HG03139 (cell line): ENCODE measurements around the gene PRKACA.

Source experiments
- ATAC-seq: cut with Tn5 transposase; IDR thresholded peaks from one replicate; pipeline ENCODE4 v1.9.1; 2021; ENCODE audit not compliant: unreplicated experiment

PRKACA gene

GRCh38 chr19:14096272-14096992 lies 21.1 kb downstream of the PRKACA start:
- no peak for ATAC-seq

GRCh38 chr19:14094854-14095253 lies 22.7 kb downstream of the PRKACA start:
- ATAC-seq: no peak

DNA sequence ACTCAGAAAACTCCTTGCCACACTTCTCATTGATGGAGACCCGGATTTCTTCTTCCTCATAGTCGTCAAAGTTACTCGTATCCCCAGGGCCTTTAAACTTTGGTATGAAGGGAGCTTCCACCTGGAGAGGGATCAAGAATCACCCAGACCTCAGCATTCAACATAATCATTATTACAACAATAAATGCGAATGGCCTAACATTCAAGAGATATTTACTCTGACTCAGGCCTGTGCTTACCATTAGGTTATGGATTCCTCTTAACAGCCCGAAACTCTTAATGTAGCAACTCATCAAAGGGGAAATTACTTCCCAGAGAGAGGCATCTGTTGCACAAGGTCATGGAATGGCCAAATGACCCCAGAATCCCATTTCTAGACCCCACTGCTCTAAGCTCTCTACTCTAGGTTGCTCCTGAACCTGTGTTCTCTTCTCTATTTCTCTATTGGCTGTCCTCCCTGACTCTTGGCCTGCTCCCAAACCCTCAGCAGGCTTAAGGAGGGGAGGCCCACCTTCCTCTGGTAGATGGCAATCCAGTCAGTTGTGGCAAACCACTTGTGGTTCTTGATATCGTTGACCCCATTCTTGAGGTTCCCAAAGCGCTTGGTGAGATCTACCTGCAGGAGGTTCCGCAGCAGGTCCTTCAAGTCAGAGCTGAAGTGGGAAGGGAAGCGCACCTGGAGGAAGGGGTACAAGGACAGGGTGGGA lies 24.3 kb downstream of the PRKACA start:
- no peak for ATAC-seq

DNA sequence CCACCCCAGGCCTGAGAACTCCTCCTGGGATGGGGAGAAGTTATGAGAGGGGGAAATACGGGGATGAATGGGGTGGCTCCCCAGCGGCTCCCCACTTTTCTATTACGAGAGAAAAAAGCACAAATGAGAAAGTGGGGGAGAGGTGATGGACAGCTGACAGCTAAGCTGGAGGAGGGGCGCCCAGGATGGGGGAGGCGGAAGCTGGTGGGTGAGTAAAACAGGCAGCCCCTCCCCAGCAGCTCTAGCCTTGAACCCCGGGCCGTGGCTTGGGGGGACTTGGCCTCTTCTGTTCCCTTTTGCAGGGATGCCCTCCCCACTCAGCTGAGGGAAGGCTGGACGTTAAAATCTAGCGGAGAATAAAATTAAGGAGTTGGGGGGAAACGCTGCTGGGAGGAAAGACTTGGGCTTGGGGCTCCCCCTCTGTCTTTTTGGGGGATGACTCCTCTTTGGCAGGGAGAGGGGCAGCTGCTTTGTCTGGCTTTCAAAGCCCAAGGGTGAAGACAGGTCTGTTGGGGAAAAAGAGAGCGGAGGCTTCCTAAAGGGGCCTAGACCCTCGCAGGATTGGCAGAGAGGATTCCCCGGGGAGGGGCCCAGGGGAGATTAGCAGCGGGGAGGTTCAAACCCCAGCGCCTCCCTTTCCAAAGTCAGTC lies 25.6 kb downstream of the PRKACA start:
- no peak for ATAC-seq

- peak; percentile 51 for ATAC-seq
These were observed 26.3 kb downstream of the PRKACA start for GRCh38 chr19:14091081-14091812.

- peak; percentile 25 for ATAC-seq
These were observed 27.0 kb downstream of the PRKACA start, which contains the start of gene SAMD1 for GRCh38 chr19:14090509-14091080. Gene SAMD1, minus strand, starts transcription at chr19:14090751.

DNA sequence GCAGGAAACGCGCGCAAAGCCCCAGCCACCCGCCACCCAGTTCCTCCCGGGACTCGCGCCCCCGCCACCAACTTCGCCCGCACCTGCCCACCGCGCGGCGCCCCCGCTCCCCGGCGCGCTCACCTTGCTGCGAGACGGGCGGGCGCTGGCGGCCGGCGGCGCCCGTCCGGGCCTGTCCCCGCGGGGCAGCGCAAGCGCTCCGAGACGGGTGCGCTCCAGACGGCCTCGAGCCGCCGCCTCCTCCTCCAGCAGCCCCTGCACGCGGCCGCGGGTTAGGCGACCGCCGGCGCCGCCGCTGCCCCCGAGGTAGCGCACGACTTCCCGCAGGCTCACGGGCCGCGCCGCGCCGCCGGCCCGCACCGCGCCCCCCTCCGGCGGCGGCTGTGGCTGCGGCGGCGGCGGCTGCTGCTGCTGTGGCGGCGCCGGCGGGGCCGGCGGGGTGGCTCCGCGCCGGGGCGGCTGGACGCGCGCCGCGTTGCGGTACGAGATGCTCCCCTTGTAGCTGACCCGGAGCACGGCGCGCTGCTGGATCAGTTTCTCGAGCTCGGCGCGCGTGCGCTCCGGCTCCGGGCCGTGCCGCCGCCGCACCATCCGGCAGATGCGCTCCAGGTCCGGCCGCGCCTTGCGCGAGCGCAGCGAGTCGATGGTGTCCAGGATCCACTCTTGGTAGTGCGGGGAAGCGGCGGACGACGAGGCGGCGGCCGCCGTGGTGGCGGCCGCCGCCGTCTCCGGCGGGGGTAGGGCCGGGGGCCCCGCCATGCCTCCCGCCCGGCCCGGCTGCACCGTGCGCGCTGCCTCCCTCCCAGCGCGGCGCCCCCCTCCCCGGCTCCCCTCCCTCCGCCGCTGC lies 27.7 kb downstream of the PRKACA start:
- ATAC-seq: no peak

DNA sequence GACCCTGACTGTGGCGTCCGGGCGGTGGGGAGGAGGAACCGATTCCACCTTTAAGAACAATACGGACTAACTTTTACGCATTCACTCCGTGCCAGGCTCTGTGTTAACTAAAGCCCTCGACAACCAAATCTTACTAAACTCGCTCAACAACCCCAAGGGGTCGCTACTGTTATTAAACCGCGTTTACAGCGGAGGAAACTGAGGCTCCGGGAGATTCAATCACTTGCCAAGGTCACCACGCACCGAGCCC lies 28.2 kb downstream of the PRKACA start:
- ATAC-seq: no peak

DNA sequence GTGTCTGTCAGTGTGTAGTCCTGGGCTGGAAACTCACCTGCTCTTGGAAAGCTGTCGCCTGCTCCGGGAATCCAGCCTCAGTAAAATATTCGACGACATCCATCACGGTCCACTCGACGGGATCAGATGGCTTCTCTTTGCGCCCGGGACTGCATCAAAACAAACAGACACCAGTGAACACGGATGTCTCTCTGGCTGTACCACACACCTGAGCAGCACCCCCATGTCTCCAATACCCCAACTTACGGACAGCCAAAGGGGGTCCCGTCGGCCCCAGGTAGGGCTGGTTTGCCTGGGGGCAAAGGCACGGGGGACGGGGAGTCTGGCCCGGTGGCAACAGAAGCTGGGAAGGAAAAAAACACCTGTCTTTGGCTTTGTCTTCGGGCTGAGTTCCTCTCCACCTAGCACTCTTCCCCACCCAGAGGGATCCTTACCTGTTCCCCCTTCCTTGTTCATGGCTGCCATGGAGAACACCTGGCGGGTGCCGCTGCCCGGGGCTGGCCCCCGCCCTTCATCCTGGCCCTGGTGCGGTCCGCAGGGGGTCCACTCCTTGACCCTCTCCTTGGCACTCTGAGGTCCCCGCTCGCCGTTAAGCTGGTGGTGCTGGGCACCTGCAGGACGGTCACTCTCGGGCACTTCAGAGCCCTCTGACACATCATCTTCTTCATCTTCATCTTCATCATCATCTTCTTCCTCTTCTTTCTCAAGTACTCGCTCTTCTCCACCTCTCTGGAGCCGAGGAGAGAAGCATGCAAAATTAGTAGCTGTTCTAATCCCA lies 28.7 kb downstream of the PRKACA start:
- no peak for ATAC-seq

DNA sequence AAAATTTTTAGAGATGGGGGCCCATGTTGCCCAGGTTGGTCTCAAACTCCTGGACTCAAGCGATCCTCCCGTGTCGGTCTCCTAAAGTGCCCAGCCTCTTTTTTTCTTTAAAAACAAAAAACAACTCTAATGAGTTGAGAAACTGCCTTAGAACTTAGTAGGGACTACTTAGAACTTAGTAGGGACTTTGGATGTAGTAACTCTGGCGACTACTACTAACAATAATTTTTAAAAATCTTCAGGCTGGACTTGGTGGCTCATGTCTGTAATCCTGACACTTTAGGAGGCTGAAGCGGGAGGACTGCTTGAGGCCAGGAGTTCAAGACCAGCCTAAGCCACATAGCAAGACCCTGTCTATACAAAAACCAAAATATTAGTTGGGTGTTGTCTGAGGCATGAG lies 31.5 kb downstream of the PRKACA start:
- ATAC-seq: no peak

DNA sequence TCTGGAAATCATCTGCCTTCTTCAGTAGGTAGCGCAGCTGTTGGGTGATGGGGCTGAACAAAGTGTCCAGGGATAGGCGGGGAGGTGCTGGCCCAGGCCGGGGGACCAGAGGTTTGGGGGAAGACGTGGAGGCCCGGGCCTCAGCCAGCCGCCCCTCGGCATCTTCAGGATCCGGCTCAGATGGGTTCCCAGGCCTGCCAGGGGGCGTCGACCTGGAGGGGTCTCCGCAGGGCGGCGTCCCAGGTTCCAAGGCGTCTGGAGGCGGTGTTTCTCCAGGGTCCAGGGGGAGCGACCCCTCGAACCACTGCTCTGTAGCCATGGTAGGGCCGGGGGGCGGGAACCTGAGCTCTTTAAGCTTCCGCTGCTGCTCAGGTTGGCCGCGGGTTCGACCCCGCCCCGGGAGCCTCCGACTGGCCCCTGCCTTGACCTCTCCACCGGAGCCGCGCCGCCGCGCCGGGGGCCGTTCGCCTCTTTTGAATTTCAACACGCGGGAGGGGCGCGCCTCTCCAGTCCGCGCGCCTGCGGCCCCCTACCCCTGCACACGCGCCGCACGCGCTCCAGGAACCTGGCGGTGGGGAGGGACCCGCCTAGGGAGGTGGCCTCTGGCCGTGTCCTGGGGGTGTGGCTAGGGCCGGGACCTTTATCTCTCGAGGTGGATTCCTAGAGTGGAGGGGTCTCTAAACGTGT lies 32.1 kb downstream of the PRKACA start, which contains the start of gene C19orf67:
Gene C19orf67, minus strand, starts transcription at position 475 of the 687 bp plus-strand sequence. Its CDS starts 156 bp downstream, at position 319.
- no peak for ATAC-seq

DNA sequence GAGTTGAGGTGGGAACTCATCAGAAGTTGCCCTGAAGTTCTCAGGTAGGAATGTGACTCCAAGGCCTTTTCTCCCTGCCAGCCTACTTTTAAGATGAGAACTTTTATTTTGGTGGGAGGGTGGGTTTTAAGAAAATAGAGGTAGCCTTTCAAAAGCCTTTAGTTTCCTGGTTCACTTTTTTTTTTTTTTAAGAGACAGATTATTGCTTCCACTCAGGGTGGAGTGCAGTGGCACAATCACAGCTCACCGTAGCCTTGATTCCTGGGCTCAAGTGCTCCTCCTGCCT lies 34.9 kb downstream of the PRKACA start:
- ATAC-seq: no peak

DNA sequence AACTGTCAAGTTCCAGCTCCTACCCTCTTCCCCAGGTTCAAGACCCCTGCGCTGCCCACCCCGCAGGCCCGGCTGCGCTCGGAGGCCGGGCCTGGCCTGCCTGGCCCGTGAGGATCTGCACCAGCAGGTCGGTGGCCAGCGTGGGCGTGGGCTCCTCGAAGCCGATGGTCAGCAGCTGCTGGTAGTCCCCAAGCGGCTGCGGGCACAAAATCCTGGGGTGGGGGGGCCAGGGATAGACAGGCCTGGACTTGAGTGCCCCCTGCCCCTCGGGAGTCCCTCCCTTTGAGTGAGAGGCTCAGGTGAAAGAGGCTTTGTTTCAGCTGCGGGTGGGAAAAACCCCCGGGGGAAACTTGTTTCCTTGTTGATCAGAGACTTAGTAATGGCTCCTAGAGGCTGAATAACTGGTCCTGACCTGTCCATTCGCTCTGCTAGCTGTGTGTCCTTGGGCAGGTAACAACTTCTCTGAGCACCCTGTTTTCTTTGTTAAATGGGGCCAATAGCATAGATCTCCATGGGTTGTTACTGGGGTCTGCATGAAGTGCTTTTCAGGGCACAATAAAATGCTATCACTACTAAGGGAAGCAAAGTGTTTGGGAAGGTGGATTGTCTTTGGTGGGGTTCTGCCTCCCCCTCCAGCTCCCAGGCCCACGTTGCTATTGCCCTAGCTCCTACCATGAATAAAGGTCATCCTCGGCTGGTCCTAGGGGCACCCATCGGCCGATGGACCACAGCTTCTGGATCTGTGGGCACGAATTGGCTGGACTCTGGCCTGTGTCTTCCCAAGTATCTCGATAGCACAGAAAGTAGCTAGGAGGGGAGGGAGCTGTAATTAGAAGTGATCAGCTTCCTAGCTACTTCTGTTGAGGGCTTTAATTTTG lies 35.5 kb downstream of the PRKACA start:
- ATAC-seq: peak; percentile 8

- ATAC-seq: peak; percentile 81
These were observed 36.4 kb downstream of the PRKACA start for GRCh38 chr19:14080887-14081796.

DNA sequence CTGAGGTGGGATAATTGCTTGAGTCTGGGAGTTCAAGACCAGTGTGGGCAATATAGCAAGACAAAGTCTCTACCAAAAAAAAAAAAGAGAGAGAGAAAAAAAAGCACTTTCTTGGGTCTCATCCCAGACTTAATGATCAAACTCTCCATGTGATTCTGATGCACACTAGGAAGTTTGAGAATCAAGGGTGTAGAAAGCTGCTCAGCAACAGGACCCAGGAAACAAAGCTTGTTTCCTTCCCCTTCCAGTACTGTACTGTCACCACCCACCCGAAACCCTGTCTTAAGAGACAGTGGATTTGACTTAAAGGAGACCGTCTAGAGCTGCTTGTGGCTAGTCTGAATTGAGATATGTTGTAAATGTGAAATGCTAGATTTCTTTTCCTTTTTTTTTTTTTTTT lies 39.2 kb downstream of the PRKACA start:
- ATAC-seq: no peak

GRCh38 chr19:14073925-14074838 lies 43.4 kb downstream of the PRKACA start:
- no peak for ATAC-seq
